ENCODE measurements around the gene OR52M1.
A peak's percentile ranks its signal among the peaks of the same experiment; 100 is the strongest.

OR52M1 gene

GRCh38 chr11:4544891-4545290 is at the start of gene OR52M1:
OR52M1 (plus strand) TSS chr11:4545191; CDS start chr11:4545191, 0 bp downstream.
- no peak for DNase-seq

- DNase-seq, result no peak
Measured at GRCh38 chr11:4495487-4495886, 49.5 kb upstream of the OR52M1 start.

GRCh38 chr11:4495986-4496385 is 49.0 kb upstream of the OR52M1 start:
- DNase-seq, result no peak

GRCh38 chr11:4496557-4497248 is 48.3 kb upstream of the OR52M1 start:
- peak in 1 of 3 experiments; percentile 23 for DNase-seq

GRCh38 chr11:4508886-4509285 is 36.1 kb upstream of the OR52M1 start:
- DNase-seq, result peak in 2 of 3 experiments; percentile 14 to 52

GRCh38 chr11:4511282-4512245 is 33.4 kb upstream of the OR52M1 start:
- no peak for DNase-seq

GRCh38 chr11:4514196-4514595 is 30.8 kb upstream of the OR52M1 start:
- no peak for DNase-seq

- DNase-seq, result no peak
Measured at GRCh38 chr11:4522339-4522738, 22.7 kb upstream of the OR52M1 start.

- no peak for DNase-seq
Measured at GRCh38 chr11:4522752-4523151, 22.2 kb upstream of the OR52M1 start.

- no peak for DNase-seq
Measured at GRCh38 chr11:4523666-4524065, 21.3 kb upstream of the OR52M1 start.

GRCh38 chr11:4527926-4528325 is 17.1 kb upstream of the OR52M1 start:
- no peak for DNase-seq

GRCh38 chr11:4531686-4532085 is 13.3 kb upstream of the OR52M1 start:
- peak in 1 of 3 experiments; percentile 24 for DNase-seq

GRCh38 chr11:4539603-4540219 is 5.3 kb upstream of the OR52M1 start:
- DNase-seq, result peak; percentile 28 to 50 (median 28)

- no peak for DNase-seq
Measured at GRCh38 chr11:4541071-4541470, 3.9 kb upstream of the OR52M1 start.

- no peak for DNase-seq
Measured at GRCh38 chr11:4543561-4543960, 1.4 kb upstream of the OR52M1 start.

GRCh38 chr11:4546878-4547277 is 1.9 kb downstream of the OR52M1 start:
- no peak for DNase-seq

- no peak for DNase-seq
Measured at GRCh38 chr11:4547416-4547815, 2.4 kb downstream of the OR52M1 start.

- no peak for DNase-seq
Measured at GRCh38 chr11:4551346-4551979, 6.5 kb downstream of the OR52M1 start.

- DNase-seq, result no peak
Measured at GRCh38 chr11:4559527-4560440, 14.8 kb downstream of the OR52M1 start.

GRCh38 chr11:4560467-4560866 is 15.5 kb downstream of the OR52M1 start:
- DNase-seq, result no peak

- no peak for DNase-seq
Measured at GRCh38 chr11:4565371-4565770, 20.4 kb downstream of the OR52M1 start.

- DNase-seq, result no peak
Measured at GRCh38 chr11:4569075-4569474, 24.1 kb downstream of the OR52M1 start.

Measured in NCI-H1417 (cell line).